T-helper 2 cell treated with Interferon-gamma antibody and Interleukin-4, amounts not matched to agents 100 ng/mL and 5 ng/mL, for 36 hours (primary cell): ENCODE data around the gene PWWP3B. TPM values are rescaled to one million over a fixed set of nuclear protein-coding genes. Genes with fewer than 3 reads are reported as not detected.
"Not testable (repeated sequence)": the region's sequence is repeated elsewhere in the genome, so short reads cannot be mapped to it uniquely, and the experiment has no call there.

Experiments
- intact Hi-C: fragments of 100-400 bp; cut with micrococcal nuclease; formaldehyde crosslinking; loops from one replicate; pipeline ENCODE4 v1.15.1; 2023
- total RNA-seq: library from RNA; stranded (reverse); gene quantifications from 2 replicates; pipeline ENCODE4 v1.2.3, GENCODE V29; 2022

PWWP3B gene
- not detected in 2 replicates for total RNA-seq

GRCh38 chrX:106168107-106168506 is at the start of gene PWWP3B:
TSS of gene PWWP3B (plus strand) at chrX:106168305. CDS start at chrX:106205433, 37,128 bp downstream.
- intact Hi-C loops, result no loop called here

- intact Hi-C loops, result no loop called here
Observed at GRCh38 chrX:106139048-106139447, 29.1 kb upstream of the PWWP3B start.

GRCh38 chrX:106144755-106145639 is 23.1 kb upstream of the PWWP3B start:
- intact Hi-C loops, result no loop called here

DNA sequence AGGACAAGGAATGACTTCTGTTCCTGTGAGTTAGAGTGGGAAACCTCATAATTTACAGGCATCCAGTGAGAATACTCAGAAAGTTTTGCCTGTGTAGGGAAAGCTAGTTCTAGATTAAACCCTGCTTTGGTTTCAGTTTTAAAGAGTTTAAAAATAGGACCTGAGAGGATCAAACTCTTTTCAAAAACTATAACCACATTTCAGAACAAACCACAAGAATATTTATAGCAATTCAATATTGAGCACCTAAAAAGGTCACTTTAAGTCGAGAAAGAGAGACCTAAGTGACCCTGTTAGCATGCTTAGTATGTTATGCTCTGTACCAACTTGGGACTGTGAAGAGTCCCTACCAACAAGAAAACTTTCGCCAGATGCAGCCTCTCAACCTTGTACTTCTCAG is 17.4 kb upstream of the PWWP3B start:
- intact Hi-C loops, result no loop called here

- intact Hi-C loops, result no loop called here
Observed at GRCh38 chrX:106159861-106160282, 8.2 kb upstream of the PWWP3B start.

GRCh38 chrX:106170318-106170717 is 2.2 kb downstream of the PWWP3B start:
- intact Hi-C loops, result no loop called here

DNA sequence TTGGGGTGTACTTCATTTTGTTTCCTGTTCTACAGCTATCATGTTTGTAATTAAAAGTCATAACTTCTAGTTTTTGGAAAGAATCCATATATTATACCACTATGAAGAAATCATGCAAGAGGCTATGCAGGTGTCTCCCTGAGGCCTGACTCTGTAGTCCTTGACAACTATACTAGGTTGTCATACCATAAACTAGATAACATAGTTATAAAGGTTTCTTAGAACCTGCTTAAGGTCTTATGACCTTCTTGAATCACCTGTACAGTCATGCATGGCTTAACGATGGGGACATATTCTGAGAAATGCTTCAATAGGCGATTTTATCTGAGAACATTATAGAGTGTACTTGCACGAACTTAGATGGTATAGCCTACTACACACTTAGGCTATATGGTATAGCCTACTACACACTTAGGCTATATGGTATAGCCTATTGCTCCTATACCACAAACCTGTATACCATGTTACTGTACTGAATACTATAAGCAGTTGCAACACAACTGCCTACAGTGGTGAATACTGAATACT is 3.3 kb downstream of the PWWP3B start:
- intact Hi-C loops, result no loop called here

- intact Hi-C loops, result no loop called here
Observed at GRCh38 chrX:106177106-106177981, 9.2 kb downstream of the PWWP3B start.

DNA sequence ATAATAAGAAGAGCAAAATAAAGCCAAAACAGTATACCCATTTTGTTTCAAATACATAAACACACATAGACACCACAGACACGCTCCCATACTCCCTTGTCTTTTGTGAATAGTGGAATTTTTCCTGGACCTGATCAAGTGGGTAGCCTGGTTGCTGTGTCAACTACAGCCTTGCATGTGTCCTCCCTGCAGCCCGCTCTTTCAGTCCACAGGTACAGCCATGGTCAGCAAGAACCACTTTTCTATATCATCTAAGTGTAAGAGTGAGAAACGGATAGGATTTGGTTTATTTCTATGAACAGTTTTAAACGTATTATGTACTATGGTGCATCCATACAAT is 9.8 kb downstream of the PWWP3B start:
- intact Hi-C loops, result no loop called here

GRCh38 chrX:106178826-106179225 is 10.7 kb downstream of the PWWP3B start:
- intact Hi-C loops, result no loop called here

GRCh38 chrX:106183685-106184084 is 15.6 kb downstream of the PWWP3B start:
- intact Hi-C loops, result not testable (repeated sequence)

- intact Hi-C loops, result no loop called here
Observed at GRCh38 chrX:106201502-106202178, 33.5 kb downstream of the PWWP3B start.

DNA sequence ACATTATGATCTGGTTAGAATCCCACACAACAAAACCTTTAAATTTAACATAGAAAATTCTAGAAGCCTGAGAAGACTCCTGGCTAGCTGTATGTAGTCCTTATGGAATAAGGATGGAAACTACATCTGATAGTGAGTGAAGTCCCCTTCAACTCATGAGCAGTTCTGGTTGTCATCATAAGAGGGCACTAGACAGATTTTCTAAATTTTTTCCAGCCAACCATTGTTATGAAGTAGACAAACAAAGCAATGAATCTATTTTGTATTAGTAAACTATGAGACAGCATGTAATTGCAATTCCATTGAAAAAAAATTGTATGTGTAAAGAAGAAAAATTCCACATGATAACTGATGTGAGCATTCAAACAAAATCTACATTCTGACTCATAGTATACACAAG is 35.2 kb downstream of the PWWP3B start:
- intact Hi-C loops, result no loop called here

DNA sequence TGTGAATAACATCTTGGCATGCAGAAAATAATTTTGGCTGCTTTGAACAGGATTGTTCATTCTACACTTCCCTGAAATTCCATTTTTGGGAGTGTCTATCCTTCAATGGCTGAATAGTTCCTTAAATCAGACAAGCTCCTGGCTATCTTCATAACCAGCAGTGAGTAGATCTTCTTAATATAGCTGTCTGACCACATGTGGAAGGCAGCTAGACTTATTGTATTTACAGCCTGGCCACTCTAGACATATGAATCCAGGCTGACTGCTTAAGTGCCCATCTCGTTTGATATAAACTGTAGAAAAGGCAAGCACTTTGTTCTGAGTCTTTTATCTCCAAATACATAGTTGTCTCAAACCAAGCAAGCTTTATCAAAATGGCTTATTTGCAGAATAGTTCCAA is 40.0 kb downstream of the PWWP3B start:
- intact Hi-C loops, result no loop called here

Other genes starting within 250 kb of the PWWP3B start
- not detected in 2 replicates for gene SERPINA7, start 129.6 kb upstream of the PWWP3B start, total RNA-seq